Osteocyte (in vitro differentiated cells): ENCODE measurements around the gene CACNA1C. TPM values are rescaled to one million over a fixed set of nuclear protein-coding genes. Genes with fewer than 3 reads are reported as not detected.

Source experiments
- DNase-seq: peaks from one replicate; pipeline ENCODE4 v3.0.0; 2021; ENCODE audit warnings: mixed read lengths; ENCODE audit not compliant: unreplicated experiment; ENCODE audit errors: extremely low spot score
- H3K27ac Mint-ChIP-seq: one replicate; pipeline ENCODE4 v1.8.0; 2021; ENCODE audit warnings: mild to moderate bottlenecking, mixed read lengths; ENCODE audit not compliant: unreplicated experiment
- H3K27me3 Mint-ChIP-seq: one replicate; pipeline ENCODE4 v1.8.0; 2021; ENCODE audit warnings: mixed read lengths; ENCODE audit not compliant: unreplicated experiment
- H3K36me3 Mint-ChIP-seq: one replicate; pipeline ENCODE4 v1.8.0; 2021; ENCODE audit warnings: mixed read lengths; ENCODE audit not compliant: unreplicated experiment
- H3K4me1 Mint-ChIP-seq: one replicate; pipeline ENCODE4 v1.8.0; 2021; ENCODE audit warnings: mixed read lengths; ENCODE audit not compliant: unreplicated experiment
- H3K4me3 Mint-ChIP-seq: one replicate; pipeline ENCODE4 v1.8.0; 2021; ENCODE audit warnings: mild to moderate bottlenecking, moderate library complexity, mixed read lengths; ENCODE audit not compliant: unreplicated experiment
- H3K9me3 Mint-ChIP-seq: one replicate; pipeline ENCODE4 v1.8.0; 2021; ENCODE audit warnings: mixed read lengths; ENCODE audit not compliant: unreplicated experiment
- CTCF ChIP-seq: fragments of 200-600 bp; sonication (generic); IDR thresholded peaks from 2 replicates; pipeline ENCODE4 v1.5.0; 2021; ENCODE audit warnings: antibody characterized with exemption, mild to moderate bottlenecking, moderate library complexity
- total RNA-seq: library from RNA; stranded (reverse); gene quantifications from 2 replicates; pipeline ENCODE4 v1.2.1, GENCODE V29; 2021

Gene CACNA1C
- total RNA-seq, 1 donor from 2014 or later, result 67.4 TPM

GRCh38 chr12:2083008-2083407 is 30.2 kb downstream of the CACNA1C start:
- H3K4me3 Mint-ChIP-seq, result no peak overlapping the region
- H3K27me3 Mint-ChIP-seq, result no peaks in the 10 kb centered on the region
- H3K9me3 Mint-ChIP-seq, result peaks cover 13% of the 10 kb centered on the region
- peaks cover 22% of the 10 kb centered on the region for H3K36me3 Mint-ChIP-seq
- H3K27ac Mint-ChIP-seq, result peak overlapping the region; percentile 25
- TF ChIP-seq CTCF, result no peak
- H3K4me1 Mint-ChIP-seq, result peaks cover 49% of the 10 kb centered on the region
- DNase-seq, result no peak

- Mint-ChIP-seq H3K4me3 (no peak overlapping the region), H3K36me3 (peaks cover 23% of the 10 kb centered on the region), H3K27ac (no peak overlapping the region), H3K9me3 (peaks cover 8% of the 10 kb centered on the region), H3K4me1 (peaks cover 50% of the 10 kb centered on the region), H3K27me3 (no peaks in the 10 kb centered on the region)
- no peak for DNase-seq
- TF ChIP-seq CTCF, result no peak
These were observed 30.8 kb downstream of the CACNA1C start for GRCh38 chr12:2083561-2083960.

DNA sequence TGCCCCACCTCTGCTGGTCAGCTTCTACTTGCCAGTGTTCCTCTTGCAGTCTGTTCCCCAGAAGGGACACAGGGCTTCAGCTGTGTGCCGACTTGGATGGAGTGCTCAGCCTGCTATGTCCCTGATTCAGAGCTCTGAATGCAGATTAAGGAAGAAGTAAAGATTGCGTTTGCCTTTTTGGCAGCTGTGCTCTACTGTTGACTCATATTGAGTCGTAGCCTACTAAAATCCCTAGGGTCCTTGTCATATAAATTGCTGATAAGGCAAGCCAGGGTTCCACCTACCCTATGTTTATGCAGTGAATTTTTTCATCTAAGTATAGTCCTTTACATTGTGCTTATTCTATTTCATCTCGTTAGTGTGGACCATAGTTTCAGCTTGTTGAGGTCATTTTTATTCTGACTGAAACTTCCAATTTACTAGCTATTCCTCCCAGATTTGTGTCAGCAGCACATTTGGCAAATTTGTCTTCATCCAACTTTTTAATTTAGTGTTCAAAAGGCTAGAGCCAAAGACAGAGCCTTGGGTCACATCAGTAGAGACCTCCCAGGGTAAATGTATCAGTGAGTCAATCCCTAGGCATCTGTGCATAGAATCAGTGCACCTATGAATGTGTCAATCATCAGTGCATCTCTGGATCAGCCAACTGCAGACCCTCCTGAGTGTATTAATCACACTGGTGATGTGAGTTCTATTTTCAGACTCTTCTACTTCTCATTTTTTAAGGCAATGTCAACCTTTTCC is 31.9 kb downstream of the CACNA1C start:
- peaks cover 8% of the 10 kb centered on the region for H3K9me3 Mint-ChIP-seq
- no peaks in the 10 kb centered on the region for H3K27me3 Mint-ChIP-seq
- H3K4me3 Mint-ChIP-seq, result peak overlapping the region; percentile 1
- no peak for TF ChIP-seq CTCF
- H3K27ac Mint-ChIP-seq, result peak overlapping the region; percentile 70
- DNase-seq, result no peak
- H3K36me3 Mint-ChIP-seq, result peaks cover 21% of the 10 kb centered on the region
- peaks cover 50% of the 10 kb centered on the region for H3K4me1 Mint-ChIP-seq

GRCh38 chr12:2092354-2092753 is 39.6 kb downstream of the CACNA1C start:
- peaks cover 11% of the 10 kb centered on the region for H3K36me3 Mint-ChIP-seq
- H3K27ac Mint-ChIP-seq, result peak overlapping the region; percentile 63
- TF ChIP-seq CTCF, result no peak
- no peaks in the 10 kb centered on the region for H3K9me3 Mint-ChIP-seq
- H3K4me3 Mint-ChIP-seq, result no peak overlapping the region
- no peaks in the 10 kb centered on the region for H3K27me3 Mint-ChIP-seq
- H3K4me1 Mint-ChIP-seq, result peaks cover 36% of the 10 kb centered on the region
- DNase-seq, result no peak

GRCh38 chr12:2092890-2093289 is 40.1 kb downstream of the CACNA1C start:
- no peak for DNase-seq
- Mint-ChIP-seq H3K4me3 (no peak overlapping the region), H3K27me3 (no peaks in the 10 kb centered on the region), H3K36me3 (peaks cover 10% of the 10 kb centered on the region), H3K27ac (peak overlapping the region; percentile 63), H3K4me1 (peaks cover 39% of the 10 kb centered on the region), H3K9me3 (no peaks in the 10 kb centered on the region)
- no peak for TF ChIP-seq CTCF
